ENCODE results near the gene TULP4.
"Not testable (repeated sequence)": the region's sequence is repeated elsewhere in the genome, so short reads cannot be mapped to it uniquely, and the experiment has no call there.

Gene TULP4

DNA sequence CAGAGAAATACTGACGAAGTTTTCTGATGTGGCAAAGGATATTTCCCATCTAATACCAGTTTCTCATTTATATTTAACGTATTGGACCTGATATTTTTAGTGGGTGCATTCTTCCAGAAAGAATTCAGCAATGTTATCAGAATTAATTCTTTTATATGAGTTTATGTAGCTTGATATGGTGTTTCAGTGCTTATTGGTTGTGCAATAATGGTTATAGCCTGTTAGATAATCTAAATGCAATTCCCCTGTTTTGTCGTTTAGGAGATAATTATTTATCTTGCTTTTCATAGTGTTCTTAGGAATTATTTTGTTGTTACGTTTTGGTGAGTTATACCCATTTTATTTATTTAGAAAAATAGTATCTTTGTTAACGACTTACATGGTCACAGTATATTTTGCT lies 196.2 kb downstream of the TULP4 start:
- no peak for DNase-seq

DNA sequence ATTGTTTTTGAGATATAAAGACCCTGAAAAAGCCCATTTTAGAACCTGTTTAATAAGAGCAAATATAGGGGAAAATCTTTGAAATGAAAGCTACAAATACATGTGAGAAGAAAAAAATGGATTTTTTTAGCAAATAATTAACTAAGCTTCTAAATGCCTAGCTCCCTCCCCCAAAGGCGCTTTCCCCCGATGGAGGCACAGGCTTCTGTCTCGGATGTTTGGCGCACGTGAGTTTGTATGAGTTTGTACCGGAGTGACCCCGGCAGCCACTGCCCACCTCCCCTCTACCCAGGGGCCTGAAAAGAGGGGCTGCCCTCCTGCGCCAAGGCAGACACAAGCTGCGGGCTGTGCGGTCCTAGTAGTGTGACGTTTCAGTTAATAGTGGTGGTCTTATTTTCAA lies 197.2 kb downstream of the TULP4 start:
- DNase-seq, result no peak

DNA sequence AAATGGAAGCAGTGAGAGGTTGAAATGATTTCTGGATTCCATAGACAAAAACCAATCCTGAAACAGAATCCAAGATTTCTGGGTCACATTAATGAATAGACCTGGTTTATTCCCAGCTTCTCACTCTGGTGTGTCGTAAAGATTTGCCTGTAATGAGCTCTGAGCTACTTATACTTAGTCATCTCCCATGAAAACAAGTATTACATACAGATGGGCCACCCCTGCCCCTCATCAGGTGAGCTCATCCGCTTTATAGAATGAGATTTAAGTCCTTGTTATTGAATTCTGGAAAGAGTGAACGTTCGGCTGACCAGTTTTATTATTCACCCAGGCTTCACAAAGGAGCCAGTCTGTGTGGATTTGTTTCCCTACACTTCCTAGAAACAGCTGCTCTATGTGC lies 200.5 kb downstream of the TULP4 start:
- DNase-seq, result no peak

DNA sequence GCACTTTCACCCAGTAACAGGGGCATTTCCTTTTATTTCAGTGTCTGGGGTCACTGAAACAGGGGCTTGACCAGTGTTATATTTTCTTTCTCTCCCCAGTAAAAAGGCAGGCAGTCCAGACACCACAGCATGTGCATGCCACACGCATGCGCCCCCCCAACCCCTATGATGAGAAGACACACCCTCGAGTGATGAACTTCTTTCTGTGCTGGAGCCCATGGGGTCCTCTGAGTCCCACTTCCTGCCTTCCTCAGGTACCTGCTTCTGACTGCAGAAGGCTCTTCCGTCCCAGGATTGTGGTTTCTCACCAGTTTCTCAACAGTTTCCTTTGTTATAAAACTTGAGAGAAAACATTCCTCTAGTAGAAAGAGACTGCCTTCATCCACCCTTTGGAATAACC lies 201.9 kb downstream of the TULP4 start:
- no peak for DNase-seq

DNA sequence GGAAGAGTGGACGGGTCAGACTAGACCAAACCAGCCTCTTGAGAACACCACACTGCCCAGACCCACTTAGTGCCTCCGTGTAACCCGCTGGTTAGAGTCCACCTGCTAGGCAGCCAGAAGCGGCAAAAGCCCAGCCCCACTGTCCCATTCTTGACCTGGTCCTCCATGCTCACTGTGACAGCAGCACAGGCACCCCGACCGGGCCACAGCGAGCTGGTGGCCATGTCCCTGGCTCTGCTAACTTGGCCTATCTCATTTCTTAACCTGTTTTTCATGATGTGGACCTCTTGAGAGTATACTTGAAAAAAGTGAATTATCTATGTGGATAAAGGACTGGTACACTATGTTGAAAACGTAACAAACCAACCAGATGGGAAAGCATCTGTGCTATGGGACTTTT lies 202.7 kb downstream of the TULP4 start:
- no peak for DNase-seq

DNA sequence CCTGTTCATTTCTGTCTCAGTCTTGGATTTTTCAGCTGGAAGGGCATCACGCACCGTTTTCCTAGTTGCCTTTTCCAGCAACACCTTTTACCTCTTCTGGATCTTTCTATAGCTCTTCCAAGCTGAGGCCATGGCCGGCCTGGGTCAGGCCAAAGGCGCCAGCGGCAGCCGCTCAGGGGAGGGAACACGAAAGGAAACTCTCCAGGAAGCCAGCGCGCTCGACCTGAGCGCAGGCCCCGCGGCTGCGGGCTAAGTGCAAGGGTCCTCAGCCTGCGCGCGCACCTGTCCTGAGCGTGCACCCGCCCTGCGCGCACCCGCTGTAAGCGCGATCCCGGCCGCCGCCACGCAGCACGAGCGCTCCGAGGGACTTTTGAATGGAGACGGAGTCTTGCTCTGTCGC lies 203.8 kb downstream of the TULP4 start:
- DNase-seq, result no peak

DNA sequence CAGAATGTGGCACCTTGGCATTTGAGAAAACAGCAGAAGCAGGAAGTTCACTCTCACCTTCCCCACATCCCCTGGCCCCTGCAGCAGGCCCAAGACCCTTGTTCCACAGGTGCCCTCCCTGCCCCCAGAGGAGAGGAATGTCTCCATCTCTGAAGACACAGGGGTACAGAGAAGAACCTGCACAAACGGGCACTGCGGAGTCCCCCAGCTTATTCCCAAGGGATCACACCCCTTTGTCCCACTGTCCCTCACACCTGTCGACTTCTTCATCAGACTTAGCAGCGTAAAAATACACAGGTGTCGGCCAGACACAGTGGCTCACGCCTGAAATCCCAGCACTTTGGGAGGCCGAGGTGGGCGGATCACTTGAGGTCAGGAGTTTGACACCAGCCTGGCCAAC lies 204.8 kb downstream of the TULP4 start:
- no peak for DNase-seq

DNA sequence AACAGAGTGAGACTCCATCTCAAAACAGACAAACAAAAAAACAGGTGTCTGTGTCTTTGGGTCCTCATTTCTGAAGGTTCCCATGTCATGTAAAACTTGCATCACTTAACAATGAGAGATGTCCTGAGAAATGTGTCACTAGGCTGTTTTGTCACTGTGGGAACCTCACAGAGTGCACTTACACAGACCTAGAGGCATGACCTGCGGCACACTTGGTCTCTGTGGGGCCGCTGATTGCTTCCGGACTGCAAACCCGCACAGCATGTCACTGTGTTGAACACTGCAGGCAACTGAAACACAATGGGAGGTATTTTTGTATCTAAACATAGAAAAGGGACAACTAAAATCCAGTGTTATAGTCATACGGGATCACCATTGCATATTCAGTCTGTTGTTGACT lies 205.3 kb downstream of the TULP4 start:
- no peak for DNase-seq

DNA sequence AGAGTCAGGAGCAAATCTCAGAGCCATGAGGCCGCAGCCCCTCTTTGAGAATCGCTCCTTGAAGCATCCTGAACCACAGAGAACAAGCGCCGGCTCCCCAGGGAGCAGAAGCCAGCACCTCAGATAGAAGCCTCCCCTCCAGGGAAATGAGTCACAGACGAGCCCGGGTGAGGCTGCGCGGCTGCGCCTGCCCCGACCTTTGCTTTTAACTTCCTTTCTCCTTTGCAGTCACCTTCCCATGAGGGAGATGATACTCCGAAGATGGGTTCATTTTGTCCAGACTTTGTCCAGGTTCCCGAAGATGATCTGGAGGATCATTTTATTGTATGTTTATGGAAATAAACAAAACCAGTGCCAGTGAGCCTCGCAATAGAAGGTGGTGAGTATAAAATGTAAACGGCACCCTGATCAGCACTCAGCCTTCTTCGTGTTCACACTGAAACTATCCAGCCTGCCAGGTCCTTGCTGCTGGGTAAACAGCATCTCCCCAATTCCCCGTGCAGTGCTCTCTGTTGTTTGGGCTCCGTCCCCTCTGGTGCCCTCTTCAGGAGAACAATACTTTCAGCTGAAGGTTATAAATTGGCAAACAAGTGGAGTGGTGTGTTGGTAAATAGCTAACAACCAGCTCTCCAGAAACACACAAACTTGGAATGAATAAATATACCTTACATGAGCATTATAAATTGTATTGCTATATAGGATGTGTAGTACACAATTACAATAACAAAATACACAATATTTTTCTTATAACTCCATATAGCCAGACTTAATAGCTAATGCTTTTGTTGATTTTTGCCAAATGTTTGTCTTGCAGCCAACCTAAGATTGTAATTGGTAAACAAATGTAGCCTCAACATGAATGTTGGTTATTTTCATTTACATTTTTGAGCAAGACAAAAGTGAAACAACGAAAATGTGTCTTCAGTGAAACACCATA lies 206.2 kb downstream of the TULP4 start:
- DNase-seq, result peak; percentile 82

DNA sequence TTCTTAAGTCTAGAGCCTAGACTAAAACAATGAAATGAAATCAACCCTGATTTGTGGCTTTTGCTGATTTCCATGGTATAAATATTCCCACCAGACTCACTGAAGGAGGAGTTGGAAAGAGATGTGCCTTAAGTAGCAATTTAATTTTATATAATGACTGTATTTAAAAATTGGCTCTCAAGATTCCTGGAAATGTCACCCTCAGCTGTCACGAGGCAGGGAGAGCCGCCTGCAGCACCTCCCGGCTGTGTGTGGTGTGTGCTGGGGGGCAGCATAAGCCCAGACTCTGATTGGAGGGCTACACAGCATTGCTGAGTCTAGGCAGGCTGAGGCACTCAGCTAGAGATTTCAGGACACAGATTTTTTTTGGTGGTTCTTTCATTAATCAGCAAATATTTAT lies 207.0 kb downstream of the TULP4 start:
- DNase-seq, result no peak

DNA sequence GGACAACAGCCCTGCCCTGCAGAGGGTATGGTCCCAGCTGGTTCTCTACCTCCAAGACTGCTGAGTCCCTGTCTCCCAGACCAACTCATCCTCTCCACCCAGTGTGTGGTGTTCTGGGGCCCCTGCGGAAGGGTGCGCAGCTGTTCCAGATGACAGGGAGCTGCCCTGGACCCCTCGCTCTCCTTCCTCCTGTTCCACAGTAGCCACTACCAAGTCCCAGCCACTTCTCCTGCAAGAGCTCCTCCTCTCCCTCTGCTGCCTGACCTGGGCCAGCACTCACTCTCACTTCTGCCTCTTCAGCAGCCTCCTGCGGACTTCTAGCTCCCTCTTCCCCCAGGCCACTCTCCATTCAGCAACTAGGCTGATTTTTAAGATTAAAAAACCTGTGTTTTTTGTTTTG lies 207.5 kb downstream of the TULP4 start:
- no peak for DNase-seq

DNA sequence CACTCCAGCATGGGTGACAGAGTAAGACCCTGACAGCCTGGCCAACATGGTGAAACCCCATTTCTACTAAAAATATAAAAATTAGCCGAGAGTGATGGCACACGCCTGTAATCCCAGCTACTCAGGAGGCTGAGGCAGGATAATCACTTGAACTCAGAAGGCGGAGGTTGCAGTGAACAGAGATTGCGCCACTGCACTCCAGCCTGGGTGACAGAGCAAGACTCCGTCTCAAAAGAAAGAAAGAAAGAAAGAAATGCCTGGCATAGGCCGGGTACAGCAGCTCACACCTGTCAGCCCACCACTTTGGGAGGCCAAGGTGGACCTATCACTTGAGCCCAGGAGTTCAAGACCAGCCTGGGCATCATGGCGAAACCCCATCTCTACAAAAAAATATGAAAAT lies 208.7 kb downstream of the TULP4 start:
- DNase-seq, result not testable (repeated sequence)

DNA sequence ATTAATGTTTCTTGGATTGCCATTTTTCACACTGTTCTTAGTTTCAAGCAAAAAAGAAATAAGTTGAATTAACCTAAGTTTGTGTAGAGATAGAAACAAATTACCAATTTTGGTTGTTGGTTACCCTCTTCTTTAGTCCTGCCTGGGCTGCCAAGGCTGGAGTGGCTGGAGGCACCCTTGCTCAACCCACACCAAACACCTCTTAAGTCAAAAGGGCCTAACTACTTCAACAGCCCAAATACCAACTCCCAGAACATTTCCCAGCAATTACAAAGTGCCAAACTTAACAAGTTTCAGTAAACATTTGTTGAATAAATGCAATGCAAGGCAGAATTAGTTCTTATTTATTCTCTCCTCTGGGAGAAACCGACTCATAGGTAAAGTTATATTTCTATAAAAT lies 209.5 kb downstream of the TULP4 start:
- no peak for DNase-seq

DNA sequence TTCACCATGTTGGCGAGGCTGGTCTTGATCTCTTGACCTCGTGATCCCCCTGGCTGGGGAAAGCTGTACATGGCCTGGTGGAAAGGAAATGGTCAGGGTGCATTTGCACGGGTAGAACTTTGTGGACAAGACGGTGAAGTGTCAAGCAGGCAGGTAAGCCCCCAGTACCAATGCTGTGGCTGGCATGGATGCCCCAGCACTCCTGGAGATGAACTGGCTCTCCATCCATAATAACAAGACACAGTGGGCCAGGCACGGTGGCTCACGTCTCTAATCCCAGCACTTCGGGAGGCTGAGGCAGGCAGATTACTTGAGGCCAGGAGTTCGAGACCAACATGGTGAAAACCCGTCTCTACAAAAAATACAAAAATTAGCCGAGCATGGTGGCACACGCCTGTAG lies 210.4 kb downstream of the TULP4 start:
- DNase-seq, result no peak

DNA sequence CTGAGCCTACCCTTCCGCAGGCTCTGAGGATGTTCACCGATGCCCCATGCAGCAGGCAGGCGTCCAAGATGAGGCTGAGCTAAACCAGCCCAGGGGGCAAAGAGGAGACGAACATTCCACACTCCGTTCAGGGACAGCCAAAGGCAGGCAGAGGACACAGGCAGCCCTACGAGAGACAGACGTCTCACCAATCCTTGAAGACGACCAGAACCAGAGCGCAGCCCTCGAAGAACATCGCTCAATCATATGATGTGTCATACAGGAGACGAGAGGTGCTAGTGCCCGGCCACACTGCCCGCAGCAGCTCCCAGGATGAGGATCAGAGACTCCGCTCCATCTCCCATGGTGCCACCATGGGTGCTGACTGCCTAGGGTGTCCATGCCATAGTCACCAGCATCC lies 212.0 kb downstream of the TULP4 start:
- no peak for DNase-seq

DNA sequence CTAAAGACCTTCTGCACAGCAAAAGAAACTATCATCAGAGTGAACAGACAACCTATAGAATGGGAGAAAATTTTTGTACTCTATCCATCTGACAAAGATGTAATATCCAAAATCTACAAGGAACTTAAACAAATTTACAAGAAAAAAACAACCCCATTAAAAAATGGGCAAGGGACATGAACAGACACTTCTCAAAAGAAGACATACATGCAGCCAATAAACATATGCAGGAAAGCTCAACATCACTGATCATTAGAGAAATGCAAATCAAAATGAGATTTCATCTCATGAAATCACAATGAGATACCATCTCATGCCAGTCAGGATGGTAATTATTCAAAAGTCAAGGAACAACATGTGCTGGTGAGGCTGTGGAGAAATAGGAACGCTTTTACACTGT lies 215.6 kb downstream of the TULP4 start:
- not testable (repeated sequence) for DNase-seq

DNA sequence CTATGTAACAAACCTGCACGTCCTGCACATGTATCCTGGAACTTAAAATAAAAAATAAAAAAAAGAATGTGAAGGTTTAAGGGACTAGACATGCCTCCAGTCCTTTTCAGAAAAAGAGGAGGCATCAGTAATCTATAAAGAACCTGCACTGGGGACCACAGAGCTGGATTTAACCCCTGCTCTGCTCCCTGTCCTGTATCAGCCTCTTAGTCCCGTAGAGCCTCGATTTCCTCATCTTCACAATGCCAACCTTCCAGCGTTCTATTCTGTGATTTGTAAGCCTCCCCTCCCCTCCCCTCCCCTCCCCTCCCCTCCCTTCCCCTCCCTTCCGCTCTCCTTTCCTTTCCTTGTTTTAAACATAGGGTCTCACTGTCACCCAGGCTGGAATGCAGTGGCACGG lies 216.6 kb downstream of the TULP4 start:
- DNase-seq, result no peak

DNA sequence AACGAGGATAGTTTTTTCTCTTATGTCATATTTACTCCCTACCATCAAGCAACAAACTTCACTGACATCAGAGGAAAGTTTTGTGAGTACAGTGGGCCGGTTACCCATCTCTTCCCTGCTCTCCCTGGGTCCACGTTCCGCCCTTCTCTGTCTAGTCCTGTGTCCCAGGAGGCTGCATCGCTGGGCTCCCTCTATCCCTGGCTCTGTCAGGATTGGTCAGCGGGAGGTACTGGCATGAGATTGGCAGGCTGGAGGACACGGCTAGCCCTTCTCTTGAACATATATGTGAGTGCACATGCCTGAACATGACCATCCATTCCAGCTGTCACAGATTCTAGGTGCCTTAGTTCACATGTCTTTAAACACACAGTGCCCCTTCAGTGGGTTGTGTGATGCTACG lies 217.4 kb downstream of the TULP4 start:
- DNase-seq, result no peak

DNA sequence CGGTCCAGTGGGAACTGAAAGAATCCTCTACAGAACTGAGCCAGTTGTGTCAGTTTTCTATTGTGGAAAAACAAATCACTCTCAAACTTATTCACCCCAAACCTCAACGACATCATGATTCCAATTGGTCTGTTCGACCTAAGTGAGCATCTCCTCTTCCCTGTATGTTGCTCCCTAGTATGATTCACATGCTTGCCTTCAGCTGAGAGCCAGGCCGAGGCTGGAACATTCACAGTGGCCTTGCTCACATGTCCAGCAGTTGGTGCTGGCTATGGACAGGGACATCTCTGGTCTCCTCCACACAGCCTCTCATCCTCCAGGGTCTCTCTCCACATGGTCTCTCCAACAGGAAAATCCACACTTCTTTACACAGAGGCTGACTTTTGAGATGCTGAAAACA lies 219.3 kb downstream of the TULP4 start:
- DNase-seq, result no peak

DNA sequence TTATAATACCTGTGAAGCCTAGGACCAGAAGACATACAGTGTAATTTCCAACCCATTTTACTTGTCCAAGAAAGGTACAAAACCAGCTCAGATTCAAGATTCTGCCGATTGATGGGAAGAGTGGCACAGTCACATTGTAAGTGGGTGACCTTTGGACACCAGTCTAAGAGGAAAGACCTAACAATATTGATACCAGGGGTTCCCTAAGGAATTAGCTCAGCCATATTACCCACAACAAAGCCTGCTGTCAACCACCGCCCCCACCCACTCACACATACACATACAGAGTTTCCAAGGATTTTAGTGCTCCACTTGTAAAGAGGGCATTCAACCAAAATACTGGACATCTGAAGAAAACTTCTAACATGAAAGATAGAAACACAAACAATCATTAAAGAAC lies 219.7 kb downstream of the TULP4 start:
- no peak for DNase-seq

DNA sequence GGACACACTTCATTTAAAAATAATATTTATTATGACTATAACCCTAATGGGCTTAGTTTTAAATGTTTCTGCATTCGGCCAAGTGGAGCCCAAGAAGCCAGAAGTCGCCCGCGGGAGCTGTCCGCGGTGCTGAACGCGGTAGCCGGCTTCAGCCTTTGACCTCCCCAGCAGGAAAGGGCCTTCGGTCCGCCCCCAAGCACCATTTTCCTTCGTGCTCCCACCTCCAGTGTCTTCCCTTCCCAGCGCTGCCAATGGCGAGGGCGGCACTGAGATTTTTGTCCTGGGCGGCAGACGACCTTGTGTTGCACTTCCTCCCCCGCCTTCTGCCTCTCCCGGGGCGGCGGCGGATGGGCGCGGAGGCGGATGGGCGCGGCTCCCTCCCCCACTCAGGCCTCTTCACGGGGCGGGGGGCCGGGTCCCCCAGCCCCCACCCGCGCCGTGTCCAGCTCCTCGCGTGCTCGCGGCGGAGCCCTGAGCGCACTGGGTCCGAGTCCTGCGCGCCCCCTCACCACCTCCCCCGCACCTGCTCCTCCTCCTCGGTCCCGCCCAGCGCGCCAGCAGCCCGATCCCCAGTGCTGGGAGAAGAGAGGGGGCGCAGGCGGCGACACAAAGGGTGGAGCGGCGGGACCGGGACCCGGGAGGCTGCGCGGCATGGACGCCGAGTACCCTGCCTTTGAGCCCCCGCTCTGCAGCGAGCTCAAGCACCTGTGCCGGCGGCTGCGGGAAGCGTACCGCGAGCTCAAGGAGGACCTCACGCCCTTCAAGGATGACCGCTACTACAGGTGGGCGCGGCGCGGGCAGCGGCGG lies 224.0 kb downstream of the TULP4 start:
- DNase-seq, result no peak

DNA sequence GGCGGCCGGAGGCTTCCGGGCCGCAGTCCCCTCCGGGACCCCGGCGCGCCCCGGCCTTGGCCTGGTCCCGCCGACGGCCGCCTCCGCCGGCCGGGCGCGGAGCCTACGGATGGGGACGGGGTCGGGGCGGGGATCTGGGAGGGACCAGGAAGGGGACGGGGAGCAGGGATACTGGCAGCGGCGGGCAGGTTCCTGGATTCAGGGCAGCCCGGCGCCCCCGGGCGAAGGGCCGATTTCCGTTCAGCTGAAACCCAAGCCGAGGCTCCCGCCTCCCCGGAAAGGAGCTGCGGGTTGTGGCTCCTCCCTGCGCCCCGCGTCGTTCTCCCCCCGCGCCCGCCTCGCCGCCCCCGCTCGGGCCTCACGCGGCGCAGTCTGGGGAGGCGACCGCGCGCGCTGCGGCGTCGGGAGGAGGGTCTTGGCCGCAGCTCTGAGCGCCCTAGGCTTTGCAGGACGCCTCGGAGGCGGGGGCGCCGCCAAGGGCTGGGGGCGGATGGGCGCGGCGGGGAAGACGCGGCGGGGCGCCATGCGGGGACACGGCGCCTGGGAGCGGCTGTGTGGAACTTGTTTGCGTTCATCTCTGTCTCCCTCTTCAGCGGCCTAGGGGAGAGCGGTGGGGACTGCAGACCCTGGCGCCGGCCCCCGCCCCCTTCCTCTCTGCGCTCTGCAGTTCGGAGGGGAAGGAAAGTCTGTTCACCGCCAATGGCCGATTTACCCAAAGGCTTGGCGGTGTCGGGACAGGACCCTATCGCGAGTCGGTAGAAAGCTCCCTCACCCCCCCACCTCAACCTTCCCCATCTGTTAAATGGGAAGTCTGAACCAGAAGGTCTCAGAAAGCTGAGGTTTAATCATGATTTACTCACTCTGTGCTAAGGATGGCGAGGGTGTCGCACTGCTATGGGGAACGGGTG lies 224.9 kb downstream of the TULP4 start:
- DNase-seq, result peak; percentile 63

DNA sequence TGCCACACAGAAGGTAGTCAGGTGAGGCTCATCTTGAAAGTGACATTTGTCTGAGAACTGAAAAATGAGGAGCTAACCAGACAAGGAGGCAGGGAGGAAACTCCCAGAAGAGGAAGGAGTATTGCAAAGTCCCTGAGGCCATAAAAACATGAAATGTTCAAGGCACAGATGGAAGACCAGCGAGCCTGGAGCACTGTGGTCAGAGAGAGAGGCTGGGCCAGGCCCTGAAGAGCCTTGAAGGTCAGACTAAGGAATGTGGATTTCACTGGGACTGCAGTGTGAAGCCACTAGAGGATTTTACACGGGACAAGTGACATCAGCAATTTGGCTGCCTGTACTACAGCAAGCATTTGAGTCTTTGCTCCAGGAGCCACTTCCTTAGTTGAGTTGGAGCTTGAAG lies 226.5 kb downstream of the TULP4 start:
- DNase-seq, result no peak
